OCI-LY3 (cell line): ENCODE results near the gene NOXA1.

Experiments used
- H2AFZ ChIP-seq: fragments of 200-600, 300-600 bp; shearing (Covaris generic); 2 replicates; pipeline ENCODE4 v1.6.0; 2014; ENCODE audit warnings: antibody characterized with exemption, low read depth, low read length
- H3K27ac ChIP-seq: fragments of 200-600, 300-600 bp; sonication (generic); 2 replicates; pipeline ENCODE4 v1.5.1; 2014; ENCODE audit warnings: mild to moderate bottlenecking, low read length, moderate library complexity, mixed read lengths
- H3K27me3 ChIP-seq: fragments of 200-600, 300-600 bp; sonication (generic); 2 replicates; pipeline ENCODE4 v1.6.1; 2014; ENCODE audit warnings: low read depth, low read length, mixed read lengths
- H3K36me3 ChIP-seq: fragments of 200-600, 300-600 bp; sonication (generic); replicated peaks from 2 replicates; pipeline ENCODE3; 2014; ENCODE audit warnings: low read depth, low read length, mixed read lengths
- H3K4me1 ChIP-seq: fragments of 300-600, 200-600 bp; sonication (generic); 2 replicates; pipeline ENCODE4 v1.6.1; 2014; ENCODE audit warnings: low read length, mixed read lengths
- H3K4me2 ChIP-seq: fragments of 200-600, 300-600 bp; sonication (generic); 2 replicates; pipeline ENCODE4 v1.6.1; 2014; ENCODE audit warnings: low read length, mixed read lengths
- H3K4me3 ChIP-seq: fragments of 300-600, 200-600 bp; sonication (generic); 2 replicates; pipeline ENCODE4 v1.5.1; 2014; ENCODE audit warnings: antibody characterized with exemption, mild to moderate bottlenecking, low read length, moderate library complexity
- H3K79me2 ChIP-seq: fragments of 300-600, 200-600 bp; shearing (Covaris generic); 2 replicates; pipeline ENCODE4 v1.6.1; 2014; ENCODE audit warnings: mild to moderate bottlenecking, low read length, mixed read lengths
- H3K9ac ChIP-seq: fragments of 300-600, 200-600 bp; shearing (Covaris generic); 2 replicates; pipeline ENCODE4 v1.6.0; 2014; ENCODE audit warnings: mild to moderate bottlenecking, low read length, moderate library complexity
- H3K9me3 ChIP-seq: fragments of 200-600, 300-600 bp; shearing (Covaris generic); 2 replicates; pipeline ENCODE4 v1.6.1; 2014; ENCODE audit warnings: low read length, mixed read lengths; ENCODE audit not compliant: insufficient read depth
- H4K20me1 ChIP-seq: fragments of 200-600, 300-600 bp; sonication (generic); 2 replicates; pipeline ENCODE4 v1.6.1; 2016; ENCODE audit warnings: low read length, mixed read lengths; ENCODE audit not compliant: insufficient read depth
- CTCF ChIP-seq: fragments of 200-600, 300-600 bp; sonication (generic); IDR thresholded peaks from 2 replicates; pipeline ENCODE4 v1.5.1; 2014; ENCODE audit warnings: antibody characterized with exemption, low read length, low read depth
- EZH2phosphoT487 ChIP-seq: fragments of 200-600 bp; shearing (Covaris generic); IDR thresholded peaks from 2 replicates; pipeline ENCODE4 v1.6.1; 2018; ENCODE audit warnings: antibody characterized with exemption, mixed run types, low read depth

NOXA1 gene

GRCh38 chr9:137467896-137468295, 44.7 kb downstream of the NOXA1 start:
- Histone ChIP-seq H3K9me3 (no peaks in the 10 kb centered on the region), H3K27me3 (no peaks in the 10 kb centered on the region), H3K9ac (no peak overlapping the region), H3K79me2 (no peaks in the 10 kb centered on the region), H3K27ac (no peak overlapping the region), H3K36me3 (no peaks in the 10 kb centered on the region), H3K4me3 (no peak overlapping the region), H3K4me1 (no peaks in the 10 kb centered on the region), H4K20me1 (no peaks in the 10 kb centered on the region), H2AFZ (no peak overlapping the region), H3K4me2 (no peak overlapping the region)
- TF ChIP-seq CTCF (no peak), EZH2phosphoT487 (no peak)

GRCh38 chr9:137470785-137471184, 47.6 kb downstream of the NOXA1 start:
- no peak overlapping the region for H2AFZ ChIP-seq
- no peaks in the 10 kb centered on the region for H3K27me3 ChIP-seq
- no peaks in the 10 kb centered on the region for H3K9me3 ChIP-seq
- no peaks in the 10 kb centered on the region for H3K79me2 ChIP-seq
- H3K4me3 ChIP-seq: no peak overlapping the region
- H4K20me1 ChIP-seq: no peaks in the 10 kb centered on the region
- TF ChIP-seq CTCF: no peak
- no peak for TF ChIP-seq EZH2phosphoT487
- no peak overlapping the region for H3K27ac ChIP-seq
- no peak overlapping the region for H3K4me2 ChIP-seq
- no peaks in the 10 kb centered on the region for H3K4me1 ChIP-seq
- H3K9ac ChIP-seq: no peak overlapping the region
- H3K36me3 ChIP-seq: no peaks in the 10 kb centered on the region

- Histone ChIP-seq H3K4me2 (no peak overlapping the region), H3K9ac (no peak overlapping the region), H4K20me1 (no peaks in the 10 kb centered on the region), H3K9me3 (no peaks in the 10 kb centered on the region; the same call in 1 of the 2 replicates), H3K36me3 (no peaks in the 10 kb centered on the region), H3K79me2 (no peaks in the 10 kb centered on the region), H3K27me3 (no peaks in the 10 kb centered on the region), H2AFZ (no peak overlapping the region), H3K4me1 (no peaks in the 10 kb centered on the region), H3K27ac (no peak overlapping the region), H3K4me3 (no peak overlapping the region)
- no peak for TF ChIP-seq EZH2phosphoT487
- no peak for TF ChIP-seq CTCF
Observed at GRCh38 chr9:137474271-137474670, 51.1 kb downstream of the NOXA1 start.

- H3K4me2 ChIP-seq: no peak overlapping the region
- no peaks in the 10 kb centered on the region for H4K20me1 ChIP-seq
- H3K79me2 ChIP-seq: no peaks in the 10 kb centered on the region
- H3K27me3 ChIP-seq: no peaks in the 10 kb centered on the region
- H2AFZ ChIP-seq: no peak overlapping the region
- H3K9me3 ChIP-seq: no peaks in the 10 kb centered on the region; the same call in 1 of the 2 replicates
- H3K9ac ChIP-seq: no peak overlapping the region
- H3K36me3 ChIP-seq: no peaks in the 10 kb centered on the region
- no peak overlapping the region for H3K27ac ChIP-seq
- no peaks in the 10 kb centered on the region for H3K4me1 ChIP-seq
- TF ChIP-seq EZH2phosphoT487 (no peak), CTCF (no peak)
- no peak overlapping the region for H3K4me3 ChIP-seq
Observed at GRCh38 chr9:137475666-137476065, 52.5 kb downstream of the NOXA1 start.
